ENCODE measurements around the gene PTPRT. TPM values are rescaled to one million over a fixed set of nuclear protein-coding genes. Genes with fewer than 3 reads are reported as not detected.
A peak's percentile ranks its signal among the peaks of the same experiment; 100 is the strongest.
"Not testable (repeated sequence)": the region's sequence is repeated elsewhere in the genome, so short reads cannot be mapped to it uniquely, and the experiment has no call there.

Gene PTPRT
- total RNA-seq, 1 experiment from 2014 or later: not detected

DNA sequence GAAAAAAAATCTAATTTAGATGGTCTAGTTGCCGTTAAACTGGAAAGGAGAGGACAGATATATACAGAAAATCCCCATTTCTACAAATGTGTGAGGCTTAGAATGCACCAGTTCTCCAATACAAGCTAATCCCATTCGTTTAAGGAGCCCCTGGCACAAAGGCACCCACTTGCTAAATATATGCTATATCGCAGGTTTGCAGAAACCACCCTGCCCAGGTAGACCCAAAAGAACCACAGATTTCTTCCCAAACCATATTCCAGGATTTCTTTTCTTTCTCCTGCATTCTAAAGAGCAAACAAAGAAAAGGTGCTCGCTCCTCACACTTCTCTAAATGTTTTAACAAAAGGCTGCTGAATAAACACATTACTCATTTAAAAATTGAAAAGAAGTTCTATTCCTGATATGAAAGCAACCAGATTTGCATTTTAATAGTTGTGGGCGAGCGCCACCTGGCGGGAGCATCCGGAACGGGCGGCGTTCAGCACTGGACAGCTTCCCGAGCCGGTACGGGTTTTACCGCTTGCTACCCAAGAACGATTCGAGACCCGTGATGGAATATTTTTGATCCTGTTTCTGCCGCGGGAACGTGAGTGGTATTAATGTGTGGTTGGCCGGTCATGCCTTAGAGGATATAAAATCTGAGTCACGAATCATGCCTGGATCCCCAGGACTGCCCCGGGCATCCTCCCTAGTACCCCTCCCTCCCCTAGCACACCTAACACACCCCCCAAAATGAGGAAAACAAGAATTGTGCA, 2.1 kb downstream of the PTPRT start:
- DNase-seq (ENCODE audit: low read depth): peak; percentile 48

DNA sequence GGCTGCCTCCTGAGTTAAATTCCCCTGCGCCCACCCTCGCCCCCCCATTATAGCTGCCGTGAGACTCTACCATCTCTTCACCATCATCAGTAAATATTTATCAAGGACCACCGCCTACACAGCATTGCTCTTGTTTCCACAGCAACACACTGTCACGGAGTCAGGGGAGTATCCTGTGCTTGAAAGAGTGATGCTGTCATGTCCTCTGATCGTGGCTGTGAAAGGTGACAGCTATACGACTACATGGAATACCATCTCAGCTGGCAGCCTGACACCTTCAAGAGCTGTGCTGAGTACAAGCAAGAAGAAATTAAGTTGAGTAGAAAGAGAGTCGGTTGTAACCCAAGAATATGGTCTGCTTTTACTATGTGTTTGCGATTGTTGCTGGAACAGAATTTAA, 3.4 kb downstream of the PTPRT start:
- no peak for DNase-seq (ENCODE audit: low read depth)

- DNase-seq (ENCODE audit: low read depth): no peak
These were observed 3.8 kb downstream of the PTPRT start for GRCh38 chr20:43185901-43186300.

- DNase-seq (ENCODE audit: low read depth): no peak
These were observed 6.1 kb downstream of the PTPRT start for GRCh38 chr20:43183536-43184070.

- no peak for DNase-seq (ENCODE audit: low read depth)
These were observed 11.6 kb downstream of the PTPRT start for GRCh38 chr20:43178080-43178479.

GRCh38 chr20:43176726-43177125, 13.0 kb downstream of the PTPRT start:
- no peak for DNase-seq (ENCODE audit: low read depth)

- DNase-seq (ENCODE audit: low read depth): no peak
These were observed 17.8 kb downstream of the PTPRT start for GRCh38 chr20:43171930-43172329.

- no peak for DNase-seq (ENCODE audit: low read depth)
These were observed 18.9 kb downstream of the PTPRT start for GRCh38 chr20:43170771-43171170.

DNA sequence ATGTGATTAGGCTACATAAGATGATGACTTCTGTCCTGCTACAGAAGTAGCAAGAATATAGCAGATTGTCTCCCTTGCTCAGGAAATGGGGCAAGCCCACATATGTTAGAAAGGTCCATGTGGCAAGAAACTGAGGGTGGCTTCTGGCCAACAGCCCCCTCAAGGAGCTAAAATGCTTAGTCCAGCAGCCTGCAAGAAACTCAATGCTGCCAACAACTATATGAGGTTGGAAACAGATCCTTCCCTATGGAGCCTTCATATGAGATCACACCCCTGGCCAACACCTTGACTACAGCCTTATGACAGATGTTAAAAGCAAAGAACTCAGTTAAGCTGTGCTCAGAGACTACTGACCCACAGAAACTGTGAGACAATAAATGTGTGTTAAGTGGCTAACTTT, 22.1 kb downstream of the PTPRT start:
- no peak for DNase-seq (ENCODE audit: low read depth)

DNA sequence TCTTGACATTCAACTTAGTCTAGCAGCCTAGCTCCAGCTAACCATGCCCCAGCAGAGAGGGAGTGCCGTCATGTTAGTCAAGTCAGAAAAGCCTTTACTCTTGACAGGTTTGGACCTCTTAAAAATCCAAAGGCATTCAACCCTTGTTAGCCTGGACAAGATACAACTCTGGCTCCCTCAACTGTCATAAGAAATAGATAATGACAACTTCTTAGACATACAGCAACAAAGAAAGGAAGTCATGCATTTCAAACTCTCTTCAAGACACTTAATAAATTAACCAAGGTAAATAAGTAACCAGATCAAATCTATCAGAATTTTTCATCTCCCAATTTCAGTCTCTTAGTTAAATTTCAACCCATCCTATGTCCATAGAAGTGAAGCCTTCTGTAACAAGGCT, 22.7 kb downstream of the PTPRT start:
- no peak for DNase-seq (ENCODE audit: low read depth)

DNA sequence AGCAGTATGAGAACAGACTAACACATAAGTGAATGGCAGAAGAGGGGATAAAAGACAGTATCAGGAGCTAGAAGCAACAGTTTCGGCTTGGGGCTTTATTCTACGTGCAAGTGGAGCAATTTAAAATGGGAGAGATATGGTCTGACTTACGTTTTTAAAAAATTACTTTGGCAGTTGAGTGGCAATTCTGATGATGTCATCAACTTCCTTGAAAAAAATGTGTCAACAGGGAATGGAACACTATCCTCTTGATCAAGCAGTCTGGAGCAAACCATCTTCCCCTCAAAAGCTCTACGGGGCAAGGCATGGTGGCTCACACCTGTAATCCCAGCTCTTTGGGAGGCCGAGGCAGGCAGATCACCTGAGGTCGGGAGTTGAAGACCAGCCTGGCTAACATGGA, 24.1 kb downstream of the PTPRT start:
- DNase-seq (ENCODE audit: low read depth): no peak

DNA sequence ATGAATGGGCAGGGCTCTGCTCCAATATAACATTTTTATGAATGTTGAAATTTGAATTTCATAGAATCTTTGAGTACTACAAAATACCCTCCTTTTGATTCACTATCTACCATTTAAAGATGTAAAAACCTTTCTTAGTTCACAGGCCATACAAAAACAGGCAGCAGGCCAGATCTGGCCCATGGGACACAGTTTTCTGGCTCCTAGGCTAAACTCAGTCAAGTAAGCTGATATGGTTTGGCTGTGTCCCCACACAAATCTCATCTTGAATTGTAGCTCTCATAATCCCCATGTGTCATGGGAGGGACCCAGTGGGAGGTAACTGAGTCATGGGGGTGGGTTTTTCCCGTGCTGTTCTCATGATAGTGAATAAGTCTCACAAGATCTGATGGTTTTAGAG, 25.0 kb downstream of the PTPRT start:
- DNase-seq (ENCODE audit: low read depth): not testable (repeated sequence)

DNA sequence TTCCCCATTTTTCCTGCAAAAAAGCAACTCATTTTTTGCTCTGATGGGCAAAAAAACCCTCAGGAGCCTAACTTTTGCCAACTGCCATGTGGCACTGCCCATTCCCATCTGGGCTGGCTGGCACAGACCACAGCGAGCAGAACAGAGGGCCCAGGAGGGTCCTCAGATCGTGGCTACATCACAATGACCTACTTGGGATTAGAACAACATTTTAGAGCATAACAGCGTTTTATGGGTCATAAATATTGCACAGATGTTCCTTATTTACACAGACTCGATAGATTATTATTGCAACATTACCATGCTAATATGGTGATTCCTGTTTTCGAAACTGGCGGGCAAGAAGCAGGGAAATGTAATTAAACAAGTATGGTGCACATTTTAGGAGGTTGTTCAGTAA, 28.0 kb downstream of the PTPRT start:
- DNase-seq (ENCODE audit: low read depth): no peak

DNA sequence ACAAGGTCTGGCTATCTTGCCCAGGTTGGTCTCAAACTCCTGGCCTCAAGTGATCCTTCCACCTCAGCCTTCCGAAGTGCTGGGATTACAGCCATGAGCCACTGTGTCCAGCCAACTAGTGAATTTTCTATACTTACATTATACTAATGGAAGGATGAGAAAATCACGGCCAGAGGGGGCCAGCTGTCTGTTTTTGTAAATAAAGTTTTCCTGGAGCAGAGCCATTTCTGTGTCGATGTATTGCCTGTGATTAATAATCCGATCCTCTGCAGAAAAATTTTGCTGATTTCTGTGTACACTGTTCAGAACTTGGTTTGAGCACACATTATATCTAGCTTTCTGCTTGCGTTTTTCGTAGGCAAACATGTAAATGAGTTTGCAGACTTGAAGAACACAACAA, 28.8 kb downstream of the PTPRT start:
- no peak for DNase-seq (ENCODE audit: low read depth)

DNA sequence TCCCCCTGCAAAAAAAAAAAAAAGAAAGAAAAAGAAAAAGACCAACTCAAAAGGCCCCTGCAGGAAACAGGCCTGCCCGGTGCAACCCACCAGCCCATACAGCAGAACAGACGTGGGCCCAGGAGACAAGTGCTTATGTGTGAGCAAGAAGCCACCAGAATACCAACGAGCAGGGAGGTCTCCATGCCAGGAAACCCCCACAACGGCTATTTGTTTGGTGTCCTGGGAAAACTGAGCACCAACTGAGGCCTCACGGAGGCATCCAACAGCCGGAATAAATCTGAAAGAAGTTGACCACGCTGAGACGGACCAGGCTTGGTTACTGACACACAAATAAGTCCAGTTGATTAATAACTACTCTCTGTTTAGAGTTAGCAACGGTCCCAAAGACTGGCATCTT, 29.7 kb downstream of the PTPRT start:
- DNase-seq (ENCODE audit: low read depth): no peak

DNA sequence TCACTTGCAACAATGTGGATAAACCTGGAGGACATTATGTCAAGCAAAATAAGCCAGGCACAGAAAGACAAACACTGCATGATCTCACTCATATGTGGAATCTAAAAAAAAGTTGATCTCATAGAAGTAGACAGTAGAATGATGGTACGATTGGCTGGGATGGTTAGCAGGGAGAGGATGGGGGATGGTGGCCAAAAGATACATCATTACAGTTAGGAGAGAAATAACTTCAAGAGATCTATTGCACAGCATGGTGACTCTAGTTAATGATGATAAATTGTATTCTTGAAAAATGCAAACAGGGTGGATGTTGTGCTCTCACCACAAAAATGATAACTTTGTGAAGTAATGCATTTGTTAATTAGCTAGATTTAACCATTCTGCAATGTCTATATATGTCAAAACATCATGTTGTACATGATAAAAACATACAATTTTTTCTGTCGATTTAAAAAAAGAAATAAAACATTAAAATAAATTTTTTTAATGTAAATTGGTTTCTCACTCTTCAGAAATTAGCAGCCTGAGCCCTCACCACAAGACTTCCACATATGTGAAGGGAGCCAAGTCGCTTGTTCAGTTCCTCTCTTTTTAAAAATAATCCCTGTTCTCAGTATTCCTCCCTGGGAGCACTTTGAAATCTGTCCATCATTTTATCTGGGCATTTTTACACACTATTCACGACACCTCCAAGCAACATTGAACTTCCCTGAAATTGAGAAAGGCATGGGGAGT, 34.2 kb downstream of the PTPRT start:
- no peak for DNase-seq (ENCODE audit: low read depth)

GRCh38 chr20:43151901-43152300, 37.8 kb downstream of the PTPRT start:
- DNase-seq (ENCODE audit: low read depth): no peak

DNA sequence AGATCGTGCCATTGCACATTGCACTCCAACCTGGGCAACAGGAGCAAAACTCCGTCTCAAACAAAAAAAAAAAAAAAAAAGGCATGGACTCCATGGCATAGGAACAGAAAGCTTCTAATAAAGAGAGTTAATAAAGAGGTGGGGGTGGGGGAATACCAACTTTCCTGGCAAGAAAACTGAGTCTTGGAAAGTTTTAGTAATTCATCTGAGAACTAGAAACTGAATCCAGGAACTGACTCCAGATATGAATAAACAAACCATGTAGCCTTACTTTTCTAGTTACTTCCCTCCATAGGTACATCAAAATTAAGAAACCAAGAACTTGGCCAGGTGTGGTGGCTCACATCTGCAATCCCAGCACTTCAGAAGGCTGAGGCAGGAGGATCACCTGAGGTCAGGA, 38.5 kb downstream of the PTPRT start:
- no peak for DNase-seq (ENCODE audit: low read depth)

DNA sequence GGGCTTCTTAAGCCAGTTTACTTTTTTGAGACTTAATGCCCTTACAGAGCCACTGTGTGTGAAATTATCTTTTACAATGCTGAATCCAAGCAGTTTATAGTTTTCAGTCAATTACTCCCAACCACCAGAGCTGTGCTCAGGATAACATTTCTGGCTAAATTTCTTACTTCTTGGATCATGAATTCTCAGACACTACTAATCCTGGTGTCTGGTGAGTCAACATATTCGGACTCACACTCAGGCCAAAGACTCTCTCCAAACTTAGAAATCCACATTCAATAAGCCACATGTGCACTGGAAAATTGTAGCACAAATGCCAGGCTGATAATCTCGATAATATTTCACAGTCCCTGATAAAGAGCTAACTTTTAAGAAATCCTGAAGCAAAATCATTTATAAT, 49.0 kb downstream of the PTPRT start:
- DNase-seq (ENCODE audit: low read depth): no peak

- no peak for DNase-seq (ENCODE audit: low read depth)
These were observed 51.5 kb downstream of the PTPRT start for GRCh38 chr20:43138061-43138770.

DNA sequence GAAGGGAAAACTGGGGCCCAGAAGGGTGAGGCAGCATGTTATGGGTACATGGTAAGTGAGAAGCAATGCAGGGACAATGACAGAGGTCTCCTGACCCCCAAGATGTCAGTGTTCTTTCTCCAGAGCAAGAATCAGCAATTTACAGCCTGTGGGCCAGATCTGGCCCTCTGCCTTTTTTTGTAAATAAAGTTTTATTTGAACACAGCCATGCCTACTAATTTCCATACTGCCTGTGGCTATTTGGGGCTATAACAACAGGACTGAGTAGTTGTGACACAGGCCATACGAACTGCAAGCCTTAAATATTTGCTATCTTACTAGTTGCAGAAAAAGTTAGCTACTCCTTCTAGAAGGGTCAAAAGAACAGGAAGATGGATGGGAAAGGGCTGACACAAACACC, 52.5 kb downstream of the PTPRT start:
- no peak for DNase-seq (ENCODE audit: low read depth)

GRCh38 chr20:43124241-43124640, 65.5 kb downstream of the PTPRT start:
- no peak for DNase-seq (ENCODE audit: low read depth)
